Chondrocyte (in vitro differentiated cells): Measurements from ENCODE around the gene MFSD6. TPM values are rescaled to one million over a fixed set of nuclear protein-coding genes. Genes with fewer than 3 reads are reported as not detected.

Experiments
- DNase-seq: peaks from one replicate; pipeline ENCODE4 v3.0.0; 2021; ENCODE audit warnings: mixed read lengths, low spot score
- H3K27ac Mint-ChIP-seq: one replicate; pipeline ENCODE4 v1.8.0; 2021; ENCODE audit warnings: mild to moderate bottlenecking, moderate library complexity, mixed read lengths; ENCODE audit not compliant: unreplicated experiment
- H3K27me3 Mint-ChIP-seq: 2 replicates; pipeline ENCODE4 v1.8.0; 2021; ENCODE audit warnings: low read depth, mixed read lengths
- H3K36me3 Mint-ChIP-seq: 2 replicates; pipeline ENCODE4 v1.8.0; 2021; ENCODE audit warnings: low read depth, mixed read lengths
- H3K4me1 Mint-ChIP-seq: 2 replicates; pipeline ENCODE4 v1.8.0; 2021; ENCODE audit warnings: low read depth, mild to moderate bottlenecking, mixed read lengths
- H3K4me3 Mint-ChIP-seq: one replicate; pipeline ENCODE4 v1.8.0; 2021; ENCODE audit warnings: mild to moderate bottlenecking, moderate library complexity, mixed read lengths; ENCODE audit not compliant: unreplicated experiment
- H3K9me3 Mint-ChIP-seq: 2 replicates; pipeline ENCODE4 v1.8.0; 2021; ENCODE audit warnings: low read depth, mixed read lengths
- CTCF ChIP-seq: fragments of 200-600 bp; sonication (generic); IDR thresholded peaks from 2 replicates; pipeline ENCODE4 v1.5.0; 2021; ENCODE audit warnings: antibody characterized with exemption, mild to moderate bottlenecking, moderate library complexity
- total RNA-seq: library from RNA; stranded (reverse); gene quantifications from 3 replicates; pipeline ENCODE4 v1.2.1, GENCODE V29; 2021

MFSD6 gene
- total RNA-seq, 1 donor from 2014 or later, result 8.4 TPM

- no peak overlapping the region for H3K27ac Mint-ChIP-seq
- no peaks in the 10 kb centered on the region for H3K9me3 Mint-ChIP-seq
- no peak for TF ChIP-seq CTCF
- no peak for DNase-seq
- peaks cover 4% of the 10 kb centered on the region for H3K4me1 Mint-ChIP-seq
- no peaks in the 10 kb centered on the region for H3K36me3 Mint-ChIP-seq
- no peaks in the 10 kb centered on the region for H3K27me3 Mint-ChIP-seq
- no peak overlapping the region for H3K4me3 Mint-ChIP-seq
Observed at GRCh38 chr2:190405070-190405469, 3.1 kb upstream of the MFSD6 start.

- Mint-ChIP-seq H3K4me1 (peaks cover 4% of the 10 kb centered on the region), H3K4me3 (no peak overlapping the region), H3K9me3 (no peaks in the 10 kb centered on the region), H3K27me3 (no peaks in the 10 kb centered on the region), H3K27ac (no peak overlapping the region), H3K36me3 (no peaks in the 10 kb centered on the region)
- DNase-seq, result no peak
- TF ChIP-seq CTCF, result no peak
Observed at GRCh38 chr2:190405995-190406394, 2.2 kb upstream of the MFSD6 start.

GRCh38 chr2:190406805-190407204 is 1.4 kb upstream of the MFSD6 start:
- H3K9me3 Mint-ChIP-seq, result no peaks in the 10 kb centered on the region
- no peaks in the 10 kb centered on the region for H3K27me3 Mint-ChIP-seq
- H3K36me3 Mint-ChIP-seq, result no peaks in the 10 kb centered on the region
- TF ChIP-seq CTCF, result no peak
- no peak overlapping the region for H3K27ac Mint-ChIP-seq
- DNase-seq, result no peak
- H3K4me1 Mint-ChIP-seq, result peaks cover 4% of the 10 kb centered on the region
- H3K4me3 Mint-ChIP-seq, result no peak overlapping the region

DNA sequence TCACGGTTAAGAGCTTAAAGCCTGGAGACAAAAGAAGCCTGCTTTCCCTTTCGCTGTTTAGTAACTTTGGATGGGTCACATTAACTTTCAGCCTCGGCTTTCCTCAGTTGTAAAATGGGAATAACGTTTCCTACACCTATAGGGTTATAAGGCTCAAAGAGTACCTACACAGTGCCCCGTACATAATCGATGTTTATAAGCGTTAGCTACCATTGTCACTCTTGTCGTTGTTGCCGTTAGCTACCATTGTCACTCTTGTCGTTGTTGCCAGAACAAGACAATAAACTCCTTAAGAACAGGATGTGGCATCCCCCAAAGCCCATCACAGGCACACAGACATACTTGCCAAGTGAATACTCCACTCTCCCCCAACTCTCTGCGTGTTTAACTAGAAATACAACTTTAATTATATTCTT is 901 bp upstream of the MFSD6 start:
- Mint-ChIP-seq H3K36me3 (no peaks in the 10 kb centered on the region), H3K4me1 (peaks cover 4% of the 10 kb centered on the region), H3K27ac (no peak overlapping the region), H3K9me3 (no peaks in the 10 kb centered on the region), H3K27me3 (no peaks in the 10 kb centered on the region), H3K4me3 (peak overlapping the region; percentile 44)
- TF ChIP-seq CTCF, result no peak
- no peak for DNase-seq

GRCh38 chr2:190408538-190409271 is 550 bp downstream of the MFSD6 start:
- TF ChIP-seq CTCF, result peak; percentile 7
- Mint-ChIP-seq H3K27ac (no peak overlapping the region), H3K4me3 (peak overlapping the region; percentile 63), H3K4me1 (peaks cover 4% of the 10 kb centered on the region), H3K36me3 (no peaks in the 10 kb centered on the region), H3K27me3 (no peaks in the 10 kb centered on the region), H3K9me3 (no peaks in the 10 kb centered on the region)
- no peak for DNase-seq
